Right atrium auricular region (tissue), 2 donors: ENCODE data around the gene PDZD2. TPM values are rescaled to one million over a fixed set of nuclear protein-coding genes. Genes with fewer than 3 reads are reported as not detected.
"Not testable (repeated sequence)": the region's sequence is repeated elsewhere in the genome, so short reads cannot be mapped to it uniquely, and the experiment has no call there.

Experiments
- DNase-seq: peaks from one replicate; pipeline ENCODE4 v3.0.0-alpha.2; 2019; ENCODE audit warnings: low spot score
- H3K27ac ChIP-seq, 2 donors: fragments of 200-600 bp; sonication (generic); 1 replicate in 1 of 2; 2 replicates in 1 of 2; pipeline ENCODE4 v1.5.1; 2016 to 2019
- H3K27me3 ChIP-seq, 2 donors: fragments of 200-600 bp; sonication (generic); one replicate each; pipeline versions ENCODE4 v1.5.1 to v1.6.0; 2017 to 2019
- H3K36me3 ChIP-seq: fragments of 200-600 bp; sonication (generic); one replicate; pipeline ENCODE4 v1.5.1; 2016
- H3K4me1 ChIP-seq, 2 donors: fragments of 200-600 bp; sonication (generic); one replicate each; pipeline versions ENCODE4 v1.5.1 to v1.6.0; 2017 to 2019
- H3K4me3 ChIP-seq, 2 donors: fragments of 200-600 bp; sonication (generic); 1 replicate in 1 of 2; 2 replicates in 1 of 2; pipeline ENCODE4 v1.5.1; 2017 to 2019; ENCODE audit warnings: mild to moderate bottlenecking in 1 of 2, moderate library complexity in 1 of 2
- H3K9me3 ChIP-seq, 2 donors: fragments of 200-600 bp; sonication (generic); one replicate each; pipeline ENCODE4 v1.5.1; 2019
- total RNA-seq, 2 donors: library from RNA; depleted of rRNA; stranded (reverse); fragments of >200 nt; gene quantifications; one replicate each; pipeline ENCODE4 v1.1.0, GENCODE V29; 2016
- TF ChIP-seq, protein P1 (sequence below), 2 donors: fragments of 200-600 bp; sonication (generic); IDR thresholded peaks; one replicate each; pipeline ENCODE4 v1.5.1; 2019; ENCODE audit warnings: antibody characterized with exemption in 2 of 2

PDZD2 gene
- total RNA-seq, 2 donors from 2014 or later = 79.5 to 86.4 TPM

DNA sequence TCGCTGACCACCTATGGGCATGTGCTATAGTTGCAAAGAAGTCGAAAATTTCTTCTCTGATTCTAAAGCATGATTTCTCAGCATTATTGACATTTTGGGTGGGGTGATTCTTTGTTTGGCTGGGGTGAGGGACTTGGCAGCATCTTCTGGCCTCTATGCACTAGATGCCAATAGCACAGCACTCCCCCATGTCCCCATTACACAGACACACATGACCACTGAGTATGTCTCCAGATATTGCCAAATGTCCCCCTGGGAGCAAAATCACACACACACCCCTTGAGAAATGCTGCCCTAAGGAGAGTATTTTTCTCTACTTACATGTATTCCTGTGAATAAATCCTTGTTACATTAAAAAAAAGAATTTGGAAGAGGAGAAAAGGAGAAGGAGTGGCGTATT, 89.1 kb downstream of the PDZD2 start:
- TF ChIP-seq, protein P1, sequence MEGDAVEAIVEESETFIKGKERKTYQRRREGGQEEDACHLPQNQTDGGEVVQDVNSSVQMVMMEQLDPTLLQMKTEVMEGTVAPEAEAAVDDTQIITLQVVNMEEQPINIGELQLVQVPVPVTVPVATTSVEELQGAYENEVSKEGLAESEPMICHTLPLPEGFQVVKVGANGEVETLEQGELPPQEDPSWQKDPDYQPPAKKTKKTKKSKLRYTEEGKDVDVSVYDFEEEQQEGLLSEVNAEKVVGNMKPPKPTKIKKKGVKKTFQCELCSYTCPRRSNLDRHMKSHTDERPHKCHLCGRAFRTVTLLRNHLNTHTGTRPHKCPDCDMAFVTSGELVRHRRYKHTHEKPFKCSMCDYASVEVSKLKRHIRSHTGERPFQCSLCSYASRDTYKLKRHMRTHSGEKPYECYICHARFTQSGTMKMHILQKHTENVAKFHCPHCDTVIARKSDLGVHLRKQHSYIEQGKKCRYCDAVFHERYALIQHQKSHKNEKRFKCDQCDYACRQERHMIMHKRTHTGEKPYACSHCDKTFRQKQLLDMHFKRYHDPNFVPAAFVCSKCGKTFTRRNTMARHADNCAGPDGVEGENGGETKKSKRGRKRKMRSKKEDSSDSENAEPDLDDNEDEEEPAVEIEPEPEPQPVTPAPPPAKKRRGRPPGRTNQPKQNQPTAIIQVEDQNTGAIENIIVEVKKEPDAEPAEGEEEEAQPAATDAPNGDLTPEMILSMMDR (IDR thresholded peaks at IDR 0.05) = no peak

DNA sequence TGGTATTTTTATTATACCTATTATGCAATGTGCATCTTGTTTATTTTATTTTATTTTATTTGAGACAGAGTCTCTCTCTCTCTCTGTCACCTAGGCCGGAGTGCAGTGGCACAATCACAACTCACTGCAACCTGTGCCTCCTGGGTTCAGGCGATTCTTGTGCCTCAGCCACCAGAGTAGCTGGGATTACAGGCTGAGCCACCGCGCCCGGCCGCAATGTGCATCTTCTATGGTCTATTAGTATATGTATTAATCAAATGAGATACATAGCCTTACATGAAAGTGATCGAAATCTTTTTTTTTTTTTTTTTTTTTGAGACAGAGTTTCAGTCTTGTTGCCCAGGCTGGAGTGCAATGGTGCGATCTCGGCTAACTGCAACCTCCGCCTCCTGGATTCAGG, 89.9 kb downstream of the PDZD2 start:
- not testable (repeated sequence) for H3K27me3 ChIP-seq, H3K36me3 ChIP-seq, H3K4me3 ChIP-seq, DNase-seq, H3K9me3 ChIP-seq, H3K27ac ChIP-seq
- H3K4me1 ChIP-seq = peaks cover 0 to 53% of the 10 kb centered on the region in 2 donors

More for the DNA sequence above, 89.1 kb downstream of the PDZD2 start:
- Histone ChIP-seq H3K36me3 (no peaks in the 10 kb centered on the region), H3K4me1 (peaks cover 0 to 47% of the 10 kb centered on the region in 2 donors), H3K27me3 (no peaks in the 10 kb centered on the region), H3K9me3 (no peaks in the 10 kb centered on the region), H3K4me3 (no peak overlapping the region), H3K27ac (peak overlapping the region in 1 of 2 donors; percentile 79)
- DNase-seq = no peak

DNA sequence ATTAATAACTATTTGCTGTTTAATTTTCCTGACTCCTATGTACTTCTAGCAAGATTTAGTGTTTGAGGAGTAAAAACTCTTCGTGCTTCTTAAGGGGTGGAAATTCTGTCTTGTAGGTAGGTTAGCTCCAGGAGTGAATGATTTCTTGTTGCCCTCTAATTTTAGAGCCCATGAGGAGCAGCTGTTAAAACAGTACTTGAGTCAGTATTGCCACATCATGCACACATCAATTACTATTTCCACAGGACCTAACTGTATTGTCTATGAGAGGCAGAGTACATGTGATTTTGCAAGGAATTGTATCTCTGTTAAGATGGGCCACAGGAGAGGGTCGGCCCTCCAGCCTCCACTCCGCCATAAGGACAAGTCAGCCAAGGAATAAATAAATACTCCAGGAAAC, 91.2 kb downstream of the PDZD2 start:
- DNase-seq = no peak

DNA sequence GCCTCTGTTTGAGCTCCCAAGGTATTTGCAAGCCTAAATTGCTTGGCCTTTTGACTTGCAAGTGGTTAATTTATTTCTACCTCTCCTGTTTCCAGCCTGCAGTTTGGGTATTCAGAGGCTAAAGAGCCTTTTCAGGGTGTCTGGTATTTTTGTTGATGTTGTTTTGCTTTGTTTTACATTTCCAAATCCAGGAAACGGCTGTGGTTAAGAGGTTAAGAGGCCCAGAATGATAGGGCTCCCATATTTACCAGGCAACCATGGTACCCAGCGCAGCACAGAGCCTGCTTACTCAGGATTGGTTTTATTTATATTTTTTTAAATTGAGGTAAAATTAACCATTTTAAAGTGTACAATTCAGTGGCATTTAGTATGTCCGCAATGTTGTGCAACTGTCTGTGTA, 92.1 kb downstream of the PDZD2 start:
- TF ChIP-seq, protein P1 (IDR thresholded peaks at IDR 0.05) = no peak
- no peaks in the 10 kb centered on the region for H3K36me3 ChIP-seq
- H3K4me1 ChIP-seq = peaks cover 0 to 66% of the 10 kb centered on the region in 2 donors
- no peak for DNase-seq
- peak overlapping the region; percentile 67 to 78 for H3K27ac ChIP-seq
- no peaks in the 10 kb centered on the region for H3K9me3 ChIP-seq
- no peak overlapping the region for H3K4me3 ChIP-seq
- H3K27me3 ChIP-seq = no peaks in the 10 kb centered on the region

More for the DNA sequence above, 91.2 kb downstream of the PDZD2 start:
- Histone ChIP-seq H3K9me3 (no peaks in the 10 kb centered on the region), H3K4me1 (peaks cover 0 to 66% of the 10 kb centered on the region in 2 donors), H3K4me3 (no peak overlapping the region), H3K36me3 (no peaks in the 10 kb centered on the region), H3K27ac (peak overlapping the region; percentile 67 to 78), H3K27me3 (no peaks in the 10 kb centered on the region)
- TF ChIP-seq, protein P1 (IDR thresholded peaks at IDR 0.05) = no peak

DNA sequence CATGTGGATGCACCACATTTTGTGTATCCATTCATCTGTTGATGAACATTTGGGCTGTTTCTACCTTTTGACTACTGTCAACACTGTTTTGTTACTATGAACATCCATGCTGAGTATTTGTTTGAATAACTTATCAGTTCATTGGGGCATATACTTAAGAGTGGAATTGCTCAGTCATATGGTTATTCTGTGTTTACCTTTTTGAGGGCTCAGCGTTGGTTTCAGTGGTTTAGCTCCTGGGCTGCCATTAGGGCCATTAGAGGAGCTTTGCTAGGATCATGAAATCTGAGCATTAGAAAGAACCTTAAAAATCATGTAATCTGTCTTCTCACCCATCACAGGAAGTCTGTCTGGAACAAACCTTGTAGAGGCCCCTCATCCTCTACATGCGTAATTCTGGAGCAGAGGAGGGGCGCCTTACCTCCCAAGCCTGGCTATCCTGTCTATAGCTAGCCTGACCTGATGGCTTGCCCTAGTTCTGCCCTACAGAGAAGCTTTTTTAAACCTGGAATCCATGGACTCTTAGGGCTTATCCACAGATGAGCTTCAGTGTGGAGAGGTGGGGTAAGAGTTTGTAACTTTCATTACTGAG, 92.9 kb downstream of the PDZD2 start:
- H3K4me1 ChIP-seq = peaks cover 0 to 58% of the 10 kb centered on the region in 2 donors
- no peaks in the 10 kb centered on the region for H3K9me3 ChIP-seq
- H3K4me3 ChIP-seq = no peak overlapping the region
- peak overlapping the region; percentile 67 to 78 for H3K27ac ChIP-seq
- no peaks in the 10 kb centered on the region for H3K36me3 ChIP-seq
- no peak for DNase-seq
- TF ChIP-seq, protein P1 (IDR thresholded peaks at IDR 0.05) = no peak
- no peaks in the 10 kb centered on the region for H3K27me3 ChIP-seq

DNA sequence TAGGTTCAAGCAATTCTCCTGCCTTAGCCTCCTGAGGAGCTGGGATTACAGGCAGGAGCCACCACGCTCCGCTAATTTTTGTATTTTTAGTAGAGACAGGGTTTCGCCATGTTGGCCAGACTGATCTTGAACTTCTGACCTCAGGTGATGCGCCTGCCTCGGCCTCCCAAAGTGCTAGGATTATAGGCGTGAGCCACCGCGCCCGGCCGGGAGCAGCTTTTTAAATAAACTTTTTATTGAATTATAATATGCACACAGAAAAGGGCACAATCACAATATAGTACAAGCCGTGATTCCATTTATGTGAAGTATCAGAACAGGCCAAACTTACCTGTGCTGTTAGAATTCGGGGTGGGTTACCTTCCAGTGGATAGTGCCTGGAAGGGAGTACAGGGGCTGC, 93.9 kb downstream of the PDZD2 start:
- Histone ChIP-seq H3K27ac (peak overlapping the region; percentile 67 to 78), H3K4me1 (peaks cover 0 to 57% of the 10 kb centered on the region in 2 donors)
- not testable (repeated sequence) for H3K4me3 ChIP-seq, H3K9me3 ChIP-seq, H3K27me3 ChIP-seq, DNase-seq, H3K36me3 ChIP-seq

DNA sequence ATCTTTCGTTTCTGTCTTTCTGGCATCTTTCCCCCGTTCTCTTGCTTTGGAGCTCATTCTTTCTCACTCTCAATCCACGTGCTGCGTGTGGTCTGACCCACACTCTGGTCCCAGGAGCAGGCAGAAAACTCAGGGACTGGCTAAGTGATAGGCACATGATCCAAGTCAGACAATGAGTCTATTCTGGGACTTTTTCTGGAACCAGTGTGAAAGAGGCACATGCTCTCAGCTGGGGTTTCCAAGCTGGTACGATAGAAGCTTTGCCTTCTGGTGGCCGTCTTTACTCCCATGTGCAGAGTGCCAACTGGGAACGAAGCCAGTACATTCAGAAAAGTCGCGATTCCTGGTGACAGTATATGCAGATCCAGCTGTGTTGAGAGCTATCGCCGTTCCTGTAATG, 94.4 kb downstream of the PDZD2 start:
- Histone ChIP-seq H3K27ac (peak overlapping the region; percentile 67 to 78), H3K9me3 (no peaks in the 10 kb centered on the region), H3K36me3 (no peaks in the 10 kb centered on the region), H3K4me1 (peaks cover 0 to 60% of the 10 kb centered on the region in 2 donors), H3K4me3 (no peak overlapping the region), H3K27me3 (no peaks in the 10 kb centered on the region)
- TF ChIP-seq, protein P1 (IDR thresholded peaks at IDR 0.05) = no peak
- DNase-seq = no peak
